Astrocyte of the spinal cord (primary cell): ENCODE data around the gene MRPS26.

Experiments used
- DNase-seq: peaks from one replicate; pipeline ENCODE4 v3.0.0; 2011; ENCODE audit warnings: low read depth, low spot score
- H3K4me3 ChIP-seq: 2 replicates; pipeline ENCODE4 v1.5.1; 2011; ENCODE audit warnings: low read depth, mild to moderate bottlenecking, low read length, moderate library complexity
- CTCF ChIP-seq: IDR thresholded peaks from 2 replicates; pipeline ENCODE4 v1.5.1; 2012; ENCODE audit warnings: low read depth, mild to moderate bottlenecking, low read length, inconsistent platforms
- in situ Hi-C: cut with HindIII; loops from 2 replicates; pipeline ENCODE4 v1.10.0; 2017; ENCODE audit warnings: low sequenced_read_pairs

MRPS26 gene

GRCh38 chr20:3082955-3083952 is 37.4 kb downstream of the MRPS26 start:
- in situ Hi-C loops: no loop called here
- no peak for TF ChIP-seq CTCF
- DNase-seq: no peak
- no peak overlapping the region for H3K4me3 ChIP-seq

GRCh38 chr20:3084283-3084985 is 38.6 kb downstream of the MRPS26 start, which contains the start of gene AVP:
AVP (minus strand) TSS chr20:3084724; CDS start chr20:3084674, 50 bp downstream.
- TF ChIP-seq CTCF: no peak
- no peak within 1 kb of the TSS for H3K4me3 ChIP-seq
- in situ Hi-C loops: no loop called here
- DNase-seq: no peak

GRCh38 chr20:3084986-3085360 is 39.1 kb downstream of the MRPS26 start:
- no peak for DNase-seq
- in situ Hi-C loops: no loop called here
- no peak for TF ChIP-seq CTCF
- no peak overlapping the region for H3K4me3 ChIP-seq

- DNase-seq: no peak
- TF ChIP-seq CTCF: no peak
- in situ Hi-C loops: no loop called here
Measured at GRCh38 chr20:3085571-3086072, 39.8 kb downstream of the MRPS26 start.

GRCh38 chr20:3088031-3088430 is 42.2 kb downstream of the MRPS26 start:
- no peak for TF ChIP-seq CTCF
- H3K4me3 ChIP-seq: no peak overlapping the region
- in situ Hi-C loops: no loop called here
- DNase-seq: no peak

More at GRCh38 chr20:3085571-3086072, 39.8 kb downstream of the MRPS26 start:
- no peak overlapping the region for H3K4me3 ChIP-seq

GRCh38 chr20:3090565-3090964 is 44.7 kb downstream of the MRPS26 start:
- no peak for DNase-seq
- TF ChIP-seq CTCF: no peak
- H3K4me3 ChIP-seq: no peak overlapping the region
- in situ Hi-C loops: no loop called here
